ENCODE measurements around the gene HOMER1. TPM values are rescaled to one million over a fixed set of nuclear protein-coding genes. Genes with fewer than 3 reads are reported as not detected.

HOMER1 gene
- total RNA-seq, 2 donors from 2014 or later, result 42.4 to 43.3 TPM

- DNase-seq, result no peak
- no peak overlapping the region for H3K9ac ChIP-seq (ENCODE audit: extremely low read depth, low read length, poor library complexity, severe bottlenecking)
- no peaks in the 10 kb centered on the region for H3K4me1 ChIP-seq (ENCODE audit: control insufficient read depth, insufficient read depth, low read length)
- H3K27me3 Mint-ChIP-seq (ENCODE audit: insufficient read depth), result no peaks in the 10 kb centered on the region
- H3K9me3 ChIP-seq (ENCODE audit: control insufficient read depth, low read length), result no peaks in the 10 kb centered on the region
- no peak overlapping the region for H3K4me3 Mint-ChIP-seq
- H3K27ac Mint-ChIP-seq, result no peak overlapping the region
- 100% methylated on average over 1 to 5 of the region's 6 CpGs for WGBS, 2 experiments (ENCODE audit: insufficient coverage in 1 of 2, insufficient read length in 1 of 2)
- H3K9me3 Mint-ChIP-seq, result no peaks in the 10 kb centered on the region
- H3K4me1 Mint-ChIP-seq, result peaks cover 1% of the 10 kb centered on the region
- no peaks in the 10 kb centered on the region for H3K36me3 Mint-ChIP-seq (ENCODE audit: low read depth)
- TF ChIP-seq CTCF (conservative IDR thresholded peaks at IDR 0.05), result no peak
- H3K36me3 ChIP-seq (ENCODE audit: control insufficient read depth, insufficient read depth, low read length), result no peaks in the 10 kb centered on the region
- no peaks in the 10 kb centered on the region for H3K27me3 ChIP-seq (ENCODE audit: control insufficient read depth, insufficient read depth, low read length, poor library complexity, severe bottlenecking)
- no peak overlapping the region for H3K27ac ChIP-seq (ENCODE audit: low read depth, low read length)
- H3K4me3 ChIP-seq (ENCODE audit: low read length), result no peak overlapping the region
These were observed 27.0 kb upstream of the HOMER1 start for GRCh38 chr5:79540939-79541338.

- no peaks in the 10 kb centered on the region for H3K27me3 Mint-ChIP-seq (ENCODE audit: insufficient read depth)
- no peak overlapping the region for H3K27ac Mint-ChIP-seq
- Histone ChIP-seq H3K36me3 (ENCODE audit: control insufficient read depth, insufficient read depth, low read length) (no peaks in the 10 kb centered on the region), H3K9ac (ENCODE audit: extremely low read depth, low read length, poor library complexity, severe bottlenecking) (no peak overlapping the region), H3K9me3 (ENCODE audit: control insufficient read depth, low read length) (no peaks in the 10 kb centered on the region), H3K4me3 (ENCODE audit: low read length) (no peak overlapping the region), H3K4me1 (ENCODE audit: control insufficient read depth, insufficient read depth, low read length) (no peaks in the 10 kb centered on the region), H3K27me3 (ENCODE audit: control insufficient read depth, insufficient read depth, low read length, poor library complexity, severe bottlenecking) (no peaks in the 10 kb centered on the region), H3K27ac (ENCODE audit: low read depth, low read length) (no peak overlapping the region)
- no peaks in the 10 kb centered on the region for H3K4me1 Mint-ChIP-seq
- DNase-seq, result no peak
- no peak overlapping the region for H3K4me3 Mint-ChIP-seq
- 91 to 93% methylated on average over 2 to 3 of the region's 3 CpGs for WGBS, 2 experiments (ENCODE audit: insufficient coverage in 1 of 2, insufficient read length in 1 of 2)
- no peak for TF ChIP-seq CTCF (conservative IDR thresholded peaks at IDR 0.05)
- no peaks in the 10 kb centered on the region for H3K36me3 Mint-ChIP-seq (ENCODE audit: low read depth)
- H3K9me3 Mint-ChIP-seq, result no peaks in the 10 kb centered on the region
These were observed 22.4 kb upstream of the HOMER1 start for GRCh38 chr5:79536193-79536906.

- no peak for TF ChIP-seq CTCF (conservative IDR thresholded peaks at IDR 0.05)
- H3K9ac ChIP-seq (ENCODE audit: extremely low read depth, low read length, poor library complexity, severe bottlenecking), result no peak overlapping the region
- no peaks in the 10 kb centered on the region for H3K27me3 ChIP-seq (ENCODE audit: control insufficient read depth, insufficient read depth, low read length, poor library complexity, severe bottlenecking)
- no peak for DNase-seq
- Mint-ChIP-seq H3K4me3 (no peak overlapping the region), H3K4me1 (no peaks in the 10 kb centered on the region), H3K27ac (no peak overlapping the region), H3K27me3 (ENCODE audit: insufficient read depth) (no peaks in the 10 kb centered on the region), H3K9me3 (no peaks in the 10 kb centered on the region), H3K36me3 (ENCODE audit: low read depth) (no peaks in the 10 kb centered on the region)
- H3K9me3 ChIP-seq (ENCODE audit: control insufficient read depth, low read length), result no peaks in the 10 kb centered on the region
- no peak overlapping the region for H3K4me3 ChIP-seq (ENCODE audit: low read length)
- no peaks in the 10 kb centered on the region for H3K4me1 ChIP-seq (ENCODE audit: control insufficient read depth, insufficient read depth, low read length)
- no peaks in the 10 kb centered on the region for H3K36me3 ChIP-seq (ENCODE audit: control insufficient read depth, insufficient read depth, low read length)
- no peak overlapping the region for H3K27ac ChIP-seq (ENCODE audit: low read depth, low read length)
- 89 to 92% methylated on average over 4 of the region's 4 CpGs for WGBS, 2 experiments (ENCODE audit: insufficient coverage in 1 of 2, insufficient read length in 1 of 2)
These were observed 21.7 kb upstream of the HOMER1 start for GRCh38 chr5:79535477-79536192.
